Stimulated activated CD8-positive, alpha-beta memory T cell treated with anti-CD3 and anti-CD28 coated beads, Interleukin-12 subunit alpha, Interleukin-12 subunit beta, amount 100 ng/mL, for 1 hour (primary cell): Measurements from ENCODE around the gene S100A8.
"Not testable (repeated sequence)": the region's sequence is repeated elsewhere in the genome, so short reads cannot be mapped to it uniquely, and the experiment has no call there.

ENCODE experiments used
- DNase-seq: peaks from one replicate; pipeline ENCODE4 v3.0.0-alpha.2; 2020; ENCODE audit warnings: low read depth

The S100A8 gene

DNA sequence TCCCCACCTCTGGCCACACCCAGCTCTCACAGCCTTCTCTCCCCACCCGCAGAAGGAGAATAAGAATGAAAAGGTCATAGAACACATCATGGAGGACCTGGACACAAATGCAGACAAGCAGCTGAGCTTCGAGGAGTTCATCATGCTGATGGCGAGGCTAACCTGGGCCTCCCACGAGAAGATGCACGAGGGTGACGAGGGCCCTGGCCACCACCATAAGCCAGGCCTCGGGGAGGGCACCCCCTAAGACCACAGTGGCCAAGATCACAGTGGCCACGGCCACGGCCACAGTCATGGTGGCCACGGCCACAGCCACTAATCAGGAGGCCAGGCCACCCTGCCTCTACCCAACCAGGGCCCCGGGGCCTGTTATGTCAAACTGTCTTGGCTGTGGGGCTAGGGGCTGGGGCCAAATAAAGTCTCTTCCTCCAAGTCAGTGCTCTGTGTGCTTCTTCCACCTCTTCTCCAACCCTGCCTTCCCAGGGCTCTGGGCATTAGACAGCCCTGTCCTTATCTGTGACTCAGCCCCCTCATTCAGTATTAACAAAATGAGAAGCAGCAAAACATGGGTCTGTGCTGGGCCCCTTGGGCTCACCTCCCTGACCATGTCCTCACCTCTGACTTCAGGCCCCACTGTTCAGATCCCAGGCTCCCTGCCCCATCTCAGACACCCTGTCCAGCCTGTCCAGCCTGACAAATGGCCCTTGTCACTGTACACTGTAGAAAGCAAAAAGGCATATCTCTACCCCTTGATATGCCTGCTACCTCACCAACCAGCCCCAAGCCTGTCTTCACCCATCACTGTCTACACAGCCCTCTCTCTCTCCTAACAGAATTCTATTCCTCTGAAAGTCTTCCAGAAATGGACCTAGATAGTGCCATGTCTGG lies 30.0 kb downstream of the S100A8 start:
- no peak for DNase-seq

DNA sequence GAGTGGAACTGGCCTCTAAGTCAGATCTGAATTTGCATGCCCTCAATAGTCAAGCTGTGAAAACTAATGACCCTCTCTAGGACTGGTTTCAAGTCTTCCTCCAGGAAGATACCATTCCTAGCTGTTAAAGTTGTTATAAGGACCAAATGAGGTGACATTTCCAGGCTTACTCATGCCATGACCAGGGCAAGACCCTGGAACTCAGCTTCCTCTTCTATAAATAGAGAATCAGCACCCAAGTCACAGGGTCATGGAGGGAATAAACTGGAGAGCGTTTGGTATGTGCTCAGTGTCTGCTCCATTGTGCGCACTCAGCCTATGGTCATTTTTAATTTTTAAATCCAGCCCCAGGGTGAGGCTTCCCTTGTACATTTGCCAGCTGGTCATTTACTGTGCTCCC lies 30.7 kb downstream of the S100A8 start:
- no peak for DNase-seq

DNA sequence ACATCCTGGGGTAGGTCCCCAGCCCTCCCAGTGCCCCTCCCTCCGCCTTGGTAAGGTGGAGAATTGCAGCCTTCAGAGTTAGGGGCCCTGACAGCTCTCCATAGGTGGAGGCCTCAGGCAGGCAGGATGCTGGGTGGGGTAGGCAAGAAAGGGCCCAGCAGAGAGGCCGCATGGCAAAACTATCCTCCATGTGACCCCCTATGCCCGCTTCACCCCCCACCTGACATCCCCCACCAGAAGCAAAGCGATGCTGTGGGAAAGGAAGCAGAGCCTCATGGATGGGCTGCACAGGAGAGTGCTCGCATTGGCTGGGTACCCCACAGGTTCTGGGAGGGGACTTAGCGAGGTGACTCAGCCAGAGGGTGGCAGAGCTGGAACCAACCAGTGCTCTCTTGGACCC lies 31.6 kb downstream of the S100A8 start:
- DNase-seq, result no peak

DNA sequence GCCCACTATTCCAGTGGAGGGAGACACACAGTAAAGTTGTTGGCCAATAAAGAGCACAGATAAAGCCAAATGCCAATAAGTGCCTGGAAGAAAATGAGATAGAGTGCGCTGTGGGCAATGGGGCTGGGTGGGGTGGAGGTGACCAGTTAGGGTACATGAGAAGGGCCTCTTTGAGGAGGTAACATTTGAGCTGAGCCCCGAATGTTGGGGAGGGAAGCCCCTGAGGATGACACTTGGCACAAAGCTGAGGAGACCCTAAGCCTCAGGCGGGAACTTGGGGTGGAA lies 32.2 kb downstream of the S100A8 start:
- no peak for DNase-seq

DNA sequence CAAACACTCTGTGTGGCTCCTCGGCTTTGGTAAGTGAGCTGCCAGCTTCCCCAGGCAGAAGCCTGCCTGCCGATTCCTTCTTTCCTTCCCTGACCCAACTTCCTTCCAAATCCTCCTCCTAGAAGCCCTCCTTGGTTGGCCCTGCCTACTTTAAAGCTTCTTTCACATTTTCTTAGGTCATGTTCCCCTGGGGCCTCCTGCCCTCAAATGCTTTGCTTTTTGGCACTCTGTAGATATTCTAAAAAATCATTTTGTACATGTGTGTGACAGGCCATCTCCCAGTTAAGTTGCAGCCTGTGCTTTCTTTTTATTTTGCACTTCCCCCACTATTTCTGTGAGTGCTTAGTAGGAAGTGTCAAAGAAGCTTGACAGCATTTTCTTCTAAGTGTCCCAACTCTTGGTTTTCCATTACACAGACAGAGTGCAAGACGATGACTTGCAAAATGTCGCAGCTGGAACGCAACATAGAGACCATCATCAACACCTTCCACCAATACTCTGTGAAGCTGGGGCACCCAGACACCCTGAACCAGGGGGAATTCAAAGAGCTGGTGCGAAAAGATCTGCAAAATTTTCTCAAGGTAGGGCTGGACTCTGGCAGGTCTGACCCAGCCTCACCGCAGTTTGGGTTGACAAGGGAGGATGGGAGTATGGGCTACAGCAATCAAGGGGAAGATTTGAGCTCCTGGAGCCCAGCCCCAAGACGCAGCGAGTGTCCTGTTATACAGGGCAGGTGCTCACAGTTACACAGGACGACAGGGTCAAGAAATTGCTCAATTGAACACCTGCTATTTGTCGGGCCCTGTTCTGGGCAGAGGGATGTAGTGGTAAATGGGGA lies 32.8 kb downstream of the S100A8 start, which contains the start of gene S100A9:
S100A9 (plus strand) TSS at position 2 of the 838 bp plus-strand sequence; CDS start at position 432, 430 bp downstream.
- no peak for DNase-seq

DNA sequence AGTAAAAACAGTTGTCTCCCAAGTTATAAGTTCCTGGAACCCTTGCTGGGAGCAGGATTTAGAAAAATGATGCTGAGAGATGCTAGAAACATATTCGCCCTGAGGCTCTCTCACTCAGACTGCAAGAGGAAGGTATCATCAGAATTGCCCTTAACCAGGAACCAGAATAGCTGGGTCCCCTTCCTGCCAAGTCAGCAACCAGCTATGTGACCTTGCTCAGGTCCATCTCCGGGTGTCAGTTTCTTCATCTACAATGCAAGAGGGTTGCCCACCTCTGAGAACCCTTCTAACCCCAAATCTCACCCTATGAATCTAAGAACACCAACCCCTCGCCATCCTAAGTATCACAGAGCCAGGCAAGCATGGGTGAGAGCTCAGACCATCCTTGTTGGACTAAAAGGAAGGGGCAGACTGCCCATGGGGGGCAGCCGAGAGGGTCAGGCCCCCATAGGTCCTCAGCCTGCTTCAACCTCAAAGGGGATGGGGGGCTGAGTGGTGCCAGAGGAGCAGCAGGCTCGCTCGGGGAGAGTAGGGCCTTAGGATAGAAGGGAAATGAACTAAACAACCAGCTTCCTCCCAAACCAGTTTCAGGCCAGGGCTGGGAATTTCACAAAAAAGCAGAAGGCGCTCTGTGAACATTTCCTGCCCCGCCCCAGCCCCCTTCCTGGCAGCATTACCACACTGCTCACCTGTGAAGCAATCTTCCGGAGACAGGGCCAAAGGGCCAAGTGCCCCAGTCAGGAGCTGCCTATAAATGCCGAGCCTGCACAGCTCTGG lies 33.6 kb downstream of the S100A8 start:
- no peak for DNase-seq

DNA sequence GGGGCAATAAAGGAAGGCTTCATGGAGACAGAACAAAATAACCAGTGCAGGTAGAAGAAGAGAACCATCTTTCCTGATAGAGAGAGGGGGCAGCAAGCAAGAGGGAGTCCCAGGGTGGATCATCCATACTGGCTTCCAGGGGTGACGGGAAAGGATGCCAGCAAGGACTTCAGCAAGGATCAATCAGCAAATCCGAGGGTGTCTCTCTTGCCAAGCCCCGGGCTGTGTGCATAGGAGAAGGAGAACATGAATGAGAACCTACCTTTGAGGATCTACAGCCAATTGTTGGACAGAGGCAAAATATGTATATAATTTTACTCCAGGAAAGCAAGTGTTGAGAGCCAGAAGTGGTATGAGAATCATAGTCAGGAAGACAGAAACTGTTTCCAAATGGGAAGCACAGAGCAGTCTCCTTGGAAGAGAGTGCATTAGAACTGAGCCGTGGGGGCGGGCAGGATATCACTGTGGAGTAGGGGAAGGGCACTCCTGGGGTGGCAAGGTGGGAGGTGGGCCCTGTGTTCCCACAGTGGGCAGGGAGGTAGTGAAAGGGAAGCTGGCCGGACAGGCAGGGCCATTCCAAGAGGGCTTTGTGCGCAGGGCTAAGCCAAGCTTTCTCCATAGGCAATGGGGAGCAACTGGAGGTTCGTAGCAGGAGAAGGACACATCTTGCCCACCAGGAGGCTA lies 34.3 kb downstream of the S100A8 start:
- no peak for DNase-seq

DNA sequence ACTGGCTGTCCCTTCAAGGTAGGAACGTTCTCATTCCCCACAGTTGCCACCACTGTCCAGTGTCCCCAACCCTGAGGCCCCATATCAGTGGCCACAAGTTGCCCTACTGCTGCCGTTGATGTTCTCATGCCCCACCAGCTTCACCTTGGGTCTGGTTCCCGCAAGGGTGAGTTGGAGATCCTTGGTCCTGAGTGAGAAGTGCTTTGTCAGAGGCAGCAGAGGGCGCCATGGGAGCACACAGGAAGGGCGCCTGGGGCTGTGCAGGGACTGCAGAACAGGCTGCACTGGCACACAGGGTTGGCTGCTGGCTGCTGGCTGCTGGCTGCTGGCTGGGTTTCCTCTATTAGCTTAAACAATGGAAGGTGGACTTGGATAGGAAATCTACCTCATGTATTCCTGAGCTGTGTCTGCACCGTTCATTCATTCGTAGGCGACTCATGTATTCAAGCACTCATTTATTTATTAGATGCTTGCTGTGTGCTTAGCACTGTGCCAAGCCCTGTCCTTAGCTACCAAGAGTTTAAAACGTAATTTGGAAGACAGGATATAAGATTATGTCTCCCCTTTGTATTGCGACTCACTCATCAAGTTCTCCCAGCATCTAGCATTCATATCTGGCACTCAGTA lies 35.3 kb downstream of the S100A8 start:
- DNase-seq, result no peak

DNA sequence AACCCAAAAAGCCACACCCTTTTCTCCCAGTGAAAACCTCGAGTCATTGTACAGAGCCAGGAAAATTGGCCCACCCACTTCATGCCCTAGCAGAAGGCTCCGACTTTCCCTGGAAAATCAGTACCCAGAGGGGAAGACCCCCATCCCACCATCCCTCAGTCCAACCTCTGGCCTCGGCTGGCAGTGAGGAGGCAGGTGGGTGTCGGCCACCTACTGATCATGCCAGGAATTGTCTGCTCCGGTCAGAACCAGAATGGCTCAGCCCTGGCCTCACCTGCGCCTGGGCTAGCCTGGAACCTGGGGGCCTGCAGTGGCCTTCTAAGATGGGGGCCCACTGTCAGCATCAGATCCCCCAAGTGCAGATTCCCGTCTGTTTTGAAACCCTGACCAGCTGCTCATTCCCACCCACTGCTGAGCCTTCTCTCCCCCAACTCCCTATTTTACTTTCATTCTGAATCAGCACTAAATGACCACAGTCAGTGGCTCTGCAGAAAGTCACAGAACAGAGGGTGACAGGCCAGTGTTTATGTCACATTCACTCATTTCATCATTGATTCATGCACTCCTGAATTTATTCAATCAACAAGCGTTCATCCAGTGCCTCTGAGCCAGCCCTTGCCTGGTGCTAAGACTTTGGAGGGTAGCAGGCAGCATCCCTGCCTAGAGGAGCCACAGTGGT lies 36.2 kb downstream of the S100A8 start:
- no peak for DNase-seq

DNA sequence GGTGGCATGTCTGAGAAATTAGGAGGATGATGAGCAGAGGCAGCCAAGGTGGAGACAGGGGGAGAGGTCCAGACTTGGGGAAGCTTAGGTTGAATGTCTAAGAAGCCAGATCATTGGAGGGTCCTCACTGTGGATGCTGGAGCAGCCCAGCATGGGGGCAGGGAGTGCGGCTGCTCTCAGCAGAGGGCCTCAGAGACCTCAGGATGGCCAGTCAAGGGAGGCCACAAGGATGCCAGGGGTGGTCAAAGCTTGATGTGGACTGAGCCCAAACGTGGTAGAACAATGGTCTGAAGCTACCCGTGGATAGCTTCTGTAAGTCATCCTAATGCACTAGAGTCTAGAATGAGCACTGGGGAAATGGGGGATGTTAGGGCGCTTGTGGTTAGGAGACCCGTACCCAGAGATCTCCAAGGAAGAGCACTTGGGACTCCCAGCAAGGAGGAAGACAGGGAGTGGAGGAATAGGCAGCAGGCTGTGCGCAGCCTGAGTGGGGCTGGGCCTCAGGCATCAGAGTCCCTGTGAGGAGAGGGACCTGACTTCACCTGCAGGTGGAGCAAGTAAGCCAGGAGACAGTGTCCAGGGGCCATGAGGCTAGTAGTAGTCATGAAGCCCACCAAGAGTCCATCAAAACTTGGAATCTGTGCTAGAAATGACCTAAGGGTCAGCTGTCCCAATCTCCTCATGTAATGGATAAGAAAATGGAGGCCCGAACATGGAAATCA lies 37.5 kb downstream of the S100A8 start:
- DNase-seq, result no peak

DNA sequence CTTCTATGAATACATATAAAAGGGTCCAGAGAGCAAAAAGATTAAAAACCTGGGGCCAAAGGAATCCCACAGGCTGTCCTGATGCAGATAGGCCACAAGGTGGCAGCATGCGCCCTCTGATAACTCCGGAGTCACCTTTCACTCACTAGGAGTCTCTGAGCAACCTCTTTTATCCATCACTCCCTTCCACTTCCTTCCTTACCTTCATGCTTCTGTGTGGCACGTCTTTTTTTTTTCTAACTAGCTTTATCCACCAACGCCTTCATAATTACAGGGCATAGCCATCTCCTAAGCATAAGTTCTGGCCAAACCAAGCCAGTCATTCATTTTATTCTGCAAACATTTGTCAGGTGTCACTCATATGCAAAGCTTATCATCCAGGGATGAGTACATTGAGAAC lies 38.4 kb downstream of the S100A8 start:
- peak; percentile 53 for DNase-seq

DNA sequence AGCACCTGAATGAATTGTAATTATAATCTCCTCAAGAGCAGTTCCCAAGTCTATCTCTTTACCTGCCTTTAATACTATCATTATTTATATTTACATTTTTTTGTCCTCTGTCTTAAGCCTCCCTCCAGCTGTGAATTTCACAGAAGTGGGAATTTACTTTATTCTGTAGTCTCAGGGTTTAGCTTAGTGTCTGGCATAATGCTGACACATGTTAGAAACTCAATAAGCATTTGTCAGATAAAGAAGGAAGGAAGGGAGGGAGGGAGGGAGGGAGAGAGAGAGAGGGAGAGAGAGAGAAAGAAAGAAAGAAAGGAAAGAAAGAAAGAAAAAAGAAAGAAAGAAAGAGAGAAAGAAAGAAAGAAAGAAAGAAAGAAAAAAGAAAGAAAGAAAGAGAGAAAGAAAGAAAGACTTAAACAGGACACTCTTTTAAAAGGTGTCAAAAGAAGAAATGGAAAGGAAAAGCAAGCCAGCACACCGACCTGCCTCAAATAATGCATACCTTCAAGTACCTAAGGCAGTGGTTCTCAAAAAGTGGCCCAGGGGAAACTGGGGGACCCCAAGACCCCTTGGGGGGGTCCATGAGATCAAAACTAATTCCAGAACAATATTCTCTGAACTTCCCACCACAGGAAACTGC lies 40.4 kb downstream of the S100A8 start:
- no peak for DNase-seq

DNA sequence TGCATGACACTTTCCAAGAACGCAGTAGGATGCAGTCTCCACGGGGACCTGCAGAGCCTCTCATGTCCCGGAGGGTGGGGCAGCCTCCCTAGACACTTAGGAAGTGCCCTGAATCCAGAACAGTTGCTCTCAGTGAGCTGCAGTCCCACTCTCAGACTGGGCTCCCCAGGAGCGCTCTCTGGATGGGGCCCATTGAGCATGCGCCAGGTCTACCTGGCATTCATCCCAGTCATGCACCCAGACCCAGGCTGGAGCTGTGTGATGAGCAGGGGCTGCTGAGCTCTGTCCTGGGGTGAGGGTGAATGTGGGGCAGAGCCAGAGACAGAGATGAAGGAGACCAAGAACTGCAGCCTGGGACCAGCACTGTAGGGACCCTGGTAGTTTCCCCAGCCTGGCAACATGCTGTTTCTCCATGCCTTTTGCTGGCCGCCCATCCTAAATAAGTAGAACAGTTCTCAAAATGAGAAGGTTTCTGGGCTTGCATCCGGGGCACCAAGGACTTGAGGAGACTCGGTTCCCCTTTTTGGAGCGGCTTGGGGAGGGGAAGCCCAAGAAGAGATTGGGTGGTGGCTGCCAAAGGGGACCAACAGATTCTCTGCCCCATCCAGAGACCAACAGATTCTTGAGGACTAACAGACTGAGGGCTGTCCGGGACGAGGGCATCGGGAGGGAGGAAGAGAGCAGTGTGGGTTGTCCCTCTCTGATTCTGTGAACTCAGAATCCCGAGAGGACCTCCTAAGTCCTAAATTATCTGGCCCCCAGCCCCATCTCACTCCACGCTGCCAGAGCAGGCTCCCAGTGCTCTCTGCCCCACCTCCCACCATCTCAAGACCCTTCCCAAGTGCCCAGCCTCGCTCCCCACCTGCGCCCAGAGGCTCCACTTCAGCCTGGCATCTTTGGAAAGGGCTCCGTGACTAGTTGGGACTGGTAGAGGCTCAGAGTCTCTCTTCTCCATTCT lies 41.2 kb downstream of the S100A8 start:
- DNase-seq, result no peak

DNA sequence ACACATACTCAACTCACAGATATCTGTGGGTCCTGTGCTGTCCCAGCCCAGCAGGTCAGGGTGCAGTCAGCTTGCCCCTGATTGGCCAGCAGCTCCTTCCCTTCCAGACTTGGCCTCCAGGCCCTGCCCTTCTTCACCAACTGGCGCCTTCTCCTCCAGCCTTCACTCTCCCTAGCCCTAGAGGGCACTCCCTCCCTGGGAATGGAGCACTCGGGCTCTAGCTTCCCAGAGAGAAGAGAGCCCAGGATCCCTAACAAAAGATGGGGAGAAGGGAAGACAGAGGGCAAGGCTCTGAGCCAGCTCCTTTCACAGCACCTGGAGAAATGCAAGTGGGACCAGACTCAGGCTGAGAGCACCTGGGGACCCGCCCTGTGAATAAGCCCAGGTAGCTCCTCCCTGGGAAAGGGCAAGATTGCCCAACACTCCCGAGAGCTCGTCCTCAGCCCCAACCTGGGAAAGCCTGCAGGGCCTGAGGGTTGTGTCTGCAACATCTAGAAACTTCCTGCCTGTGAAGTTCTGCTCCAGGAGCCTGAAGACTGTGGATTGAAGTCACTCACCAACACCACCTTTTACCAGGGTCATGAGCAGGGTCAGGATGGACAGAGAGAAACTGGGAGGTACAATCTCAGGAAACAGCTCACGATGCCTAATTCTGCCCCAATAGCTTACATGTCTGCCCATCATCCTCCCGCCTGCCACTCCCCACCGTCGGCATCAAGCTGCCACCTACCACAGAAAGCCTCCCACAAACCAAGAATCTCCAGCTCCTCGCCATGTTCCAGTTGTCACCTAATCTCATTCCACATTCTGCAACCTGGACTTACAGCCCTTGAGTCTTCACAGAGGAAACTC lies 42.1 kb downstream of the S100A8 start, which contains the start of gene PGLYRP4:
PGLYRP4 (minus strand) TSS at position 331 of the 852 bp plus-strand sequence. CDS start 909 bp downstream, outside the sequence.
- DNase-seq, result no peak

DNA sequence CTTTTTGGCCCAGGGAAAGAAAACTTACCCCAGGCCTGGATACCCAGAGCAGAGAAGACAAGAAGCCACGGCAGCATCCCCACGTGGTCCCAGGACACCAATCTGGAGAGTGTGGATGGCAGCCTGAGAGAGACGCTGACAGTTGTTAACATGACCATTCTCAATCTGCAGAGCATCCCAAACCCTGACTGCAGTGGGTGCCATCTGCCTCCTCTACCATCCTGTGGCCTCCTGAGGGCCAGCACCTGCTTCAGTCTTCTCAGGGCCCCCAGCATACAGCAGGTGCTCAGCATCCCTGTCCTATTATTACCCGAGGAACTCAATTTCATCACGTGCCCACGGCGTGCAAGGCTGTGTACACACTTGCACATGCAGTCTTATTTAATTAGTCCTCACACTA lies 43.0 kb downstream of the S100A8 start:
- DNase-seq, result no peak

DNA sequence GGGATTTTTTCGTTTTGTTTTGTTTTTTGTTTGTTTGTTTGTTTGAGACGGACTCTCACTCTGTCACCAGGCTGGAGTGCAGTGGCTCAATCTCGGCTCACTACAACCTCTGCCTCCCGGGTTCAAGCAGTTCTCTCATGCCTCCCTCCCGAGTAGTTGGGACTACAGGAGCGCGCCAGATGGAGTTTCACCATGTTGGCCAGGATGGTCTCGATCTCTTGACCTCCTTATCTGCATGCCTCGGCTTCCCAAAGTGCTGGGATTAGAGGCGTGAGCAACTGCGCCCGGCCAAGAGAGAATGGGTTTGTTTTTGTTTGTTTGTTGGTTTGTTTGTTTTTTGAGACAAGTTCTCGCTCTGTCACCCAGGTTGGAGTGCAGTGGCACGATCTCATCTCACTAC lies 43.8 kb downstream of the S100A8 start:
- not testable (repeated sequence) for DNase-seq

DNA sequence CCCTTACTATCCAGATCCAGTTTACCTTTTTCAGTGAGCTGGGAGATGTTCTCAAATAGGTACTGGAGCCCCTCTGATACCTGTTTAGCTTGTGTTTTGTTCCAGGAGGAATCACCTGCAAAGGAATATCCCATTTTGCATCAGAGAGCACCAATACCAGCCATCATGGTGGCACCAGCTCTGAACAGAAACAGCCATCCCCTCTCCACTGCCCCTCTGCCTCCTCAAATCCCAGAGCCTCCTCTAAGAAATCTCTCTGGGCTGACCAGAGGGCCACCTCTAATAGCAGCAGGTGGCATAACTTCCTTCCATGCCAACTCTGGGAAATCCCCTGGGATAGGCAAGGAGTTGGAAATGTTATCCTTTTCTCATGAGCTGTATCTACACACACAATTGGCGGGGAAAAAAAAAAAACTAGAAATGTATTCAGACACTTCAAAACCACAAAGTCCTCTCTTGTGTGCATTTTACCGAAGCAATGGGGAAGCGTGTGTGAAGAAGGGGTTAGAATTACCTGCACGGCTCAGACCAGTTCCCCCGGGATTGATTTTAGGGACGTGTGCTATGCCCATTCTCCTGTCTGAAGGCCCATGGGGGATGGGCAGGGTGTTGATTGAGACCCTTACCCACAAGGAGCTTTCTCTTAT lies 44.7 kb downstream of the S100A8 start:
- DNase-seq, result no peak
